Cortex of kidney (tissue), 1 donor: ENCODE data around the gene MDN1.

Experiments used
- DNase-seq: peaks from one replicate; lab custom pipeline; 2025; lab: John Stamatoyannopoulos, UW

MDN1 gene

DNA sequence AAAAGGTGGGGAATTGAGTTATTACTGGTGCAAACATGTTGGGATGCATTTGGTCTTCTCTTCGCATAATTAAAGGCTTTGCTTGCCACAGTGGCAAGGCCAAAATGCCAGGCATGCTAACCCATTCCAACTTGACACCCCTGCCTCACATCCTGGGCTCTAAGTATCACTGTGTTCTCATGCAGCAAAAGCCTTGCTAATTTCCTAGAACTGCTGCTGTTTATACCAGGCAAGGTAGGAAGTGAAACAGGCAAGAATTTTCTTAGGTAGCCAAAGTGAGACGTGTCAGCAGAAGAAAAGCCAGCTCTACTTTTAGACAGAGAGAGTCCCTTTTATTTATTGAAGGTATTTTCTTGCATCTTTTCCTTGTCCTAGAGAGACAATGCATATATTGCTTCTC lies 222.2 kb downstream of the MDN1 start:
- no peak for DNase-seq

DNA sequence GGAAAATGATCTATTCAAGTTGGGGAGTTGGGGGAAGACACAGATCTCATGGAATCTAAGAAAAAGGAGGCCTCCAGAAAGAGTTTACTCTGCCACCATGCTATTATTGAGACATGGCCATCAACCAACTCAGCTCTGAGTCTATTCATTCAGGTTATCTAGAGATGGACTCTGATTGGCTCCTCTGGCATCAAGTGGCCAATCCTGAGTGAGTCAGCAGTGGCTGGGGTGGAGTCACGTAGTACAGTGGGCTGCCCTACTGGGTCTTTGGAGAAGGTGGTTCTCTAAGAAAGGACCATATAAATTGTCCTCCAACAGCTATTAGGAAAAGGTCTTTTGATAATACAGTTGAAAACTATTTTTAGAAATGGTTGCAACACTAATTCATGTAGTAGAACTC lies 223.1 kb downstream of the MDN1 start:
- DNase-seq: no peak

DNA sequence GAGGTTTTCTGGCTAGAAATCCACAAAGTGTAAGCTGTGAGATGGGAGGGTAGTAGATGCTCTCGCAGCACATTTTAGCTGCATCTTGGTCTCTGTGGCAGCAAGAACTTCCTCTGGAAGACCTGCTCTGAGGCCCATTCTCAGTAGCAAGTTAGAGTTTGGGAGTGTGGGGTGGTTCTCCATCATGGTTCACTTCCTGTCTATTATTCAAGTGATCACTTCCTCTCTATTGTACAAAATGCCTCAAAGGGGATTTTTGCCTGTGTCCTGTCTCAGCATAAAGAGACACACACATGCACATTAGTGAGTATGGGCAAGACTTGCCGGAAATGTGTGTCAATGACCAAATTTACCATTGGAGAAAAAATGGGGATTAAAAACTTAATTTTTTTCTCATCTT lies 223.5 kb downstream of the MDN1 start:
- DNase-seq: no peak
